Ecto neural progenitor cell (in vitro differentiated cells): ENCODE results near the gene ANKRD18B.
"Not testable (repeated sequence)": the region's sequence is repeated elsewhere in the genome, so short reads cannot be mapped to it uniquely, and the experiment has no call there.

Experiments used
- DNase-seq: peaks from one replicate; pipeline ENCODE4 v3.0.0-alpha.2; 2018; ENCODE audit warnings: low spot score

ANKRD18B gene

GRCh38 chr9:33533958-33534357 is 9.9 kb downstream of the ANKRD18B start:
- DNase-seq: not testable (repeated sequence)

GRCh38 chr9:33535541-33535940 is 11.5 kb downstream of the ANKRD18B start:
- no peak for DNase-seq

GRCh38 chr9:33543463-33543862 is 19.4 kb downstream of the ANKRD18B start:
- not testable (repeated sequence) for DNase-seq

- not testable (repeated sequence) for DNase-seq
Observed at GRCh38 chr9:33545715-33546114, 21.7 kb downstream of the ANKRD18B start.

GRCh38 chr9:33548816-33549215 is 24.8 kb downstream of the ANKRD18B start:
- DNase-seq: not testable (repeated sequence)

- not testable (repeated sequence) for DNase-seq
Observed at GRCh38 chr9:33549418-33549817, 25.4 kb downstream of the ANKRD18B start.

- not testable (repeated sequence) for DNase-seq
Observed at GRCh38 chr9:33551183-33551582, 27.1 kb downstream of the ANKRD18B start.

GRCh38 chr9:33552315-33552725 is 28.3 kb downstream of the ANKRD18B start:
- DNase-seq: not testable (repeated sequence)

- not testable (repeated sequence) for DNase-seq
Observed at GRCh38 chr9:33560217-33560616, 36.2 kb downstream of the ANKRD18B start.

- DNase-seq: not testable (repeated sequence)
Observed at GRCh38 chr9:33562196-33562595, 38.1 kb downstream of the ANKRD18B start.

- not testable (repeated sequence) for DNase-seq
Observed at GRCh38 chr9:33567776-33568175, 43.7 kb downstream of the ANKRD18B start.

GRCh38 chr9:33577786-33578185 is 53.7 kb downstream of the ANKRD18B start:
- not testable (repeated sequence) for DNase-seq

- DNase-seq: not testable (repeated sequence)
Observed at GRCh38 chr9:33579996-33580395, 55.9 kb downstream of the ANKRD18B start.

- DNase-seq: not testable (repeated sequence)
Observed at GRCh38 chr9:33582686-33583085, 58.6 kb downstream of the ANKRD18B start.

- DNase-seq: not testable (repeated sequence)
Observed at GRCh38 chr9:33586128-33586527, 62.1 kb downstream of the ANKRD18B start.

- not testable (repeated sequence) for DNase-seq
Observed at GRCh38 chr9:33587799-33588198, 63.7 kb downstream of the ANKRD18B start.

GRCh38 chr9:33588876-33589275 is 64.8 kb downstream of the ANKRD18B start:
- DNase-seq: not testable (repeated sequence)

GRCh38 chr9:33590857-33591256 is 66.8 kb downstream of the ANKRD18B start:
- DNase-seq: not testable (repeated sequence)

GRCh38 chr9:33596974-33597373 is 72.9 kb downstream of the ANKRD18B start:
- not testable (repeated sequence) for DNase-seq

- not testable (repeated sequence) for DNase-seq
Observed at GRCh38 chr9:33597386-33597785, 73.3 kb downstream of the ANKRD18B start.

- not testable (repeated sequence) for DNase-seq
Observed at GRCh38 chr9:33598796-33599379, 74.8 kb downstream of the ANKRD18B start.

- not testable (repeated sequence) for DNase-seq
Observed at GRCh38 chr9:33600911-33601310, 76.9 kb downstream of the ANKRD18B start.

GRCh38 chr9:33604249-33604648 is 80.2 kb downstream of the ANKRD18B start:
- not testable (repeated sequence) for DNase-seq

- not testable (repeated sequence) for DNase-seq
Observed at GRCh38 chr9:33604936-33605335, 80.9 kb downstream of the ANKRD18B start.
